Measurements from ENCODE around the gene SLC10A7. TPM values are rescaled to one million over a fixed set of nuclear protein-coding genes. Genes with fewer than 3 reads are reported as not detected.

The SLC10A7 gene
- total and polyA plus RNA-seq, 9 of the 15 experiments (the other 6 are each of a cell fraction or from before 2014, with no cell fraction given) = 6.4 to 22.8 (median 16.1) TPM

- H3K9ac ChIP-seq (ENCODE audit: insufficient read depth in 1 of 2, low read depth in 2 of 2, low read length in 2 of 2) = no peak overlapping the region
- ATAC-seq (no peak), DNase-seq (ENCODE audit: extremely low read depth in 1 of 4, low spot score in 3 of 4) (no peak), FAIRE-seq (no peak)
- H3K27me3 ChIP-seq (ENCODE audit: control insufficient read depth in 2 of 2, insufficient read depth in 2 of 2, low read length in 2 of 2) = no peaks in the 10 kb centered on the region
- H3K27ac ChIP-seq (ENCODE audit: extremely low read depth, low read depth, low read length) = no peak overlapping the region
- H3K36me3 ChIP-seq (ENCODE audit: control insufficient read depth, insufficient read depth, low read length) = no peaks in the 10 kb centered on the region
- H3K4me1 ChIP-seq (replicated peaks in 1 of 2; ENCODE audit: control insufficient read depth in 2 of 2, insufficient read depth in 2 of 2, low read length in 2 of 2) = no peaks in the 10 kb centered on the region
- no peak overlapping the region for H2AFZ ChIP-seq (ENCODE audit: low read depth, low read length)
- H3K4me3 ChIP-seq = no peak overlapping the region
- no TSS peak for BruUV-seq (replicated peaks)
- in situ Hi-C loops (cut with MboI) (no loop called here), intact Hi-C loops (cut with micrococcal nuclease) (loop anchor here (10.0 kb wide), 1 partner anchor 366 kb away; no protein-coding TSS in a partner anchor)
- ChIA-PET CTCF (ENCODE audit: low intra/inter-chr PET ratio) (no interaction called here), POLR2A (no interaction called here)
- TF ChIP-seq BACH1 (tag; IDR thresholded peaks at IDR 0.05) = no peak
- TF ChIP-seq PRMT5 (CRISPR knock-in tag; IDR thresholded peaks at IDR 0.05) = no peak
- no peak overlapping the region for H3K4me2 ChIP-seq (ENCODE audit: insufficient read depth, low read length)
- no peaks in the 10 kb centered on the region for H4K20me1 ChIP-seq (replicated peaks; ENCODE audit: control insufficient read depth, insufficient read depth, low read length)
- no peaks in the 10 kb centered on the region for H3K9me3 ChIP-seq (replicated peaks; ENCODE audit: control insufficient read depth, insufficient read depth, low read depth, low read length)
- WGBS (ENCODE audit: insufficient coverage, low coverage, missing lambda C conversion rate) = 0% methylated on average over 1 of the region's 1 CpG
- no peaks in the 10 kb centered on the region for H3K79me2 ChIP-seq (ENCODE audit: control insufficient read depth, insufficient read depth, low read length)
- H3K9me1 ChIP-seq (ENCODE audit: control insufficient read depth, insufficient read depth, low read length) = no peaks in the 10 kb centered on the region
Observed at GRCh38 chr4:146548443-146548842, 26.7 kb upstream of the SLC10A7 start.

DNA sequence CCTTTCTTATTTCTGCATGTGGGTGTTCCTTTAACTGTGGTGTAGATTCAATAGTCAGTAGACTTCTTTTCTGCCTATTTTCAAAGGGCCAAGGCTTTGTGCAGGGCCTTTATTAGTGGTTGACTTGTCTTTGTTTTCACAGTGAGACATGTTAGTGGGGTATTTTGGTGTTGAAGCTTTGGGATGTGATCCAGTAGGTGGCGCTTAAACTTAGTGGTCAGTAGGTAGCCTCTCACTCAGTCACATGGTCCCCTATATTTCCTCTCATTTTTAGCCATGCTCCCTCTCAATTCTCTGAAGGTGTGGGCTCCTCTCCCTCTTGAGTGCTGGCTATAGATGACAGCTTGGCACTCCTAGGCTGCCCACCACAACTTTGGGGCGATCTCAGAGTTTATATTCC is 23.4 kb upstream of the SLC10A7 start:
- H2AFZ ChIP-seq (ENCODE audit: low read depth, low read length) = peak overlapping the region; percentile 78; the same call in 1 of the 2 replicates
- no peak overlapping the region for H3K9ac ChIP-seq (ENCODE audit: insufficient read depth in 1 of 2, low read depth in 2 of 2, low read length in 2 of 2)
- POLR2A ChIA-PET = no interaction called here
- ATAC-seq (peak; percentile 91), FAIRE-seq (peak; percentile 11), DNase-seq (ENCODE audit: extremely low read depth in 1 of 4, low spot score in 3 of 4) (peak; percentile 32 to 53 (median 37))
- no peaks in the 10 kb centered on the region for H3K9me3 ChIP-seq (replicated peaks; ENCODE audit: control insufficient read depth, insufficient read depth, low read depth, low read length)
- H3K9me1 ChIP-seq (ENCODE audit: control insufficient read depth, insufficient read depth, low read length) = no peaks in the 10 kb centered on the region
- in situ Hi-C loops (cut with MboI) = no loop called here
- CTCF ChIA-PET (ENCODE audit: low intra/inter-chr PET ratio) = no interaction called here
- WGBS (ENCODE audit: insufficient coverage, low coverage, missing lambda C conversion rate) = 0% methylated on average over 2 of the region's 2 CpGs
- H3K4me1 ChIP-seq (replicated peaks in 1 of 2; ENCODE audit: control insufficient read depth in 2 of 2, insufficient read depth in 2 of 2, low read length in 2 of 2) = no peaks in the 10 kb centered on the region
- no peaks in the 10 kb centered on the region for H3K79me2 ChIP-seq (ENCODE audit: control insufficient read depth, insufficient read depth, low read length)
- no peak overlapping the region for H3K4me2 ChIP-seq (ENCODE audit: insufficient read depth, low read length)
- intact Hi-C loops (cut with micrococcal nuclease) = loop anchor here (10.0 kb wide), 1 partner anchor 370 kb away; no protein-coding TSS in a partner anchor
- H3K36me3 ChIP-seq (ENCODE audit: control insufficient read depth, insufficient read depth, low read length) = no peaks in the 10 kb centered on the region
- no TSS peak for BruUV-seq (replicated peaks)
- no peak overlapping the region for H3K4me3 ChIP-seq
- no peaks in the 10 kb centered on the region for H4K20me1 ChIP-seq (replicated peaks; ENCODE audit: control insufficient read depth, insufficient read depth, low read length)
- no peaks in the 10 kb centered on the region for H3K27me3 ChIP-seq (ENCODE audit: control insufficient read depth in 2 of 2, insufficient read depth in 2 of 2, low read length in 2 of 2)
- no peak overlapping the region for H3K27ac ChIP-seq (ENCODE audit: extremely low read depth, low read depth, low read length)
- TF ChIP-seq THAP7 (CRISPR knock-in tag; IDR thresholded peaks at IDR 0.05) (no peak), KDM2B (CRISPR knock-in tag; IDR thresholded peaks at IDR 0.05) (no peak), ZNF431 (CRISPR knock-in tag; IDR thresholded peaks at IDR 0.05) (no peak), CREB1 (IDR thresholded peaks at IDR 0.05) (no peak), CREB1 (CRISPR knock-in tag; IDR thresholded peaks at IDR 0.05) (no peak), POLR3G (IDR thresholded peaks at IDR 0.05; ENCODE audit: extremely low read depth, insufficient read length, insufficient replicate concordance) (no peak), ETV1 (tag; conservative IDR thresholded peaks at IDR 0.05; ENCODE audit: low read depth) (no peak), FOXM1 (IDR thresholded peaks at IDR 0.05; ENCODE audit: low read depth) (no peak), FOXM1 (CRISPR knock-in tag; IDR thresholded peaks at IDR 0.05; ENCODE audit: low read depth) (no peak), HDAC8 (tag; IDR thresholded peaks at IDR 0.05) (no peak), RAD51 (IDR thresholded peaks at IDR 0.05; ENCODE audit: borderline replicate concordance, low read depth) (peak; percentile 46; the same call in 1 of the 2 replicates), TBL1XR1 (IDR thresholded peaks at IDR 0.05; ENCODE audit: low read length in 2 of 2) (no peak), SIRT6 (IDR thresholded peaks at IDR 0.05; ENCODE audit: low read depth, low read length) (no peak), CTCF (IDR thresholded peaks at IDR 0.05 in 2 of 3, conservative IDR thresholded peaks at IDR 0.05 in 1 of 3; ENCODE audit: insufficient read depth in 2 of 3, low read depth in 1 of 3, low read length in 3 of 3) (peak; percentile 35 to 43 (median 42))

All from K562 (cell line).